ELR (cell line): ENCODE results near the gene PRKCZ.

Experiments
- DNase-seq: peaks from one replicate; pipeline ENCODE4 v3.0.0-alpha.2; 2015; ENCODE audit warnings: low read depth

The PRKCZ gene

DNA sequence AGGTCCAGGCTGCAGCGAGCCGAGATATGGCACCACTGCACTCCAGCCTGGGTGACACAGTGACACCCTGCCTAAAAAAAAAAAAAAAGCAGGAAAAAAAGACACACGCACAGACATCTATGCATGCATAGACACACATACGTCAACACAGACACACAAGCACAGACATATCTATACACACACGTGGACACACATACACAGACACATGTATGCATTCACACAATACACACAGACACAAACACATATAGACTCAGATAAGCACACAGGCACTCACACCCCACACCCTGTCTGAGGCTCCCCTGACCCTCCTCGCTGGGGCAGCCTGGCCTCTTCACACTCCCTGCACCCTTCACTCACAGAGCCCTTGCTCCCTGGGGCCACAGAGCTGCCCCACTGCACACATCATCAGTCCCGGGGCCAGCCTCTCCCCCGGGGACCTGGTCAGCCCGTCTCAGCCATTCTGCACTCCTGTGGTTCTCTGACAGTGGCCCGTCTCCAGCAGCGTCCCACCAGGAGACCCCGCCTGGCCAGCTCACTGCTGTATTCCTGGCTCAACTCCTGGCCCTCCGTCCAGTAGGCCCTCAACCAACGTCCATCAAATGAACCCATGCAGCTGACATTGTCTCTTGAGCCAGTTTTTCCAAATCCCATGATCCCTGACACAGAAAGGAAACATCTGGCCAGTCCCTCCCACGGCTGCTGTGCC is 4.6 kb upstream of the PRKCZ start:
- no peak for DNase-seq

DNA sequence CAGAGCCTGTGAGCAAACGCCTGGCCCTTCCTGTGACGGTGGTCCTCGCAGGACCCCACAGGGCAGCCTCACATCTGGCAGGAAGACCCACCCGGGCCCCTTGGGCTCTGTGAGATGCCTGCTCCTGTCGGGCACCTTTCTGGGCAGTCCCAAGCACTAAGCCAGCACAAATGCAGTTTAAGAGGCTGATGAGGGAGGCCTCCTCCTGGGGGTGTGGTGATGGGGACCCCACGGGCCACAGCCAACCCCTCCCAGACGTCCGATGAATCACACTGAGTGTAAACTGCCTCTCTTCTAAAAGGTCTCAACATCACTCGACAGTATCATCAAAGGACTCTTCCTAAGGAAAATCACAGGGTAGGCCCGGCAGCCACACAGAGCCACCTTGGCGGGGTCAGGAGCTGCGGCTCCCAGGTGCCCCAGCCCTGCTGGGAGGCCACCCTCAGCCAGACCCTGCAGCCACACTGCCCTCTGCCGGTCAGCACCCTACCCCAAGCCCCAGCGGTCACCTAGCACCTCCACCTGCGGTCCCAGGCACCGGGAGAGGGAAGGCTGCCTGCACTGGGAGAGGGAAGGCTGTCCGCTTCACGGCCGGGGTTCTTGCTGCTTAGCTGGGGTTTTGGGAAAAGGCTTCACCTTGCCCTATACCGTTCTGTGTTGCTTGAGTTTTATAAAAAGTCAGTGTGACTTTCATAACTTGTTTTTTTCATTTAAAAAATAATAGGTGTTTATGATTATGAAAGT is 3.9 kb upstream of the PRKCZ start:
- DNase-seq: peak; percentile 17

DNA sequence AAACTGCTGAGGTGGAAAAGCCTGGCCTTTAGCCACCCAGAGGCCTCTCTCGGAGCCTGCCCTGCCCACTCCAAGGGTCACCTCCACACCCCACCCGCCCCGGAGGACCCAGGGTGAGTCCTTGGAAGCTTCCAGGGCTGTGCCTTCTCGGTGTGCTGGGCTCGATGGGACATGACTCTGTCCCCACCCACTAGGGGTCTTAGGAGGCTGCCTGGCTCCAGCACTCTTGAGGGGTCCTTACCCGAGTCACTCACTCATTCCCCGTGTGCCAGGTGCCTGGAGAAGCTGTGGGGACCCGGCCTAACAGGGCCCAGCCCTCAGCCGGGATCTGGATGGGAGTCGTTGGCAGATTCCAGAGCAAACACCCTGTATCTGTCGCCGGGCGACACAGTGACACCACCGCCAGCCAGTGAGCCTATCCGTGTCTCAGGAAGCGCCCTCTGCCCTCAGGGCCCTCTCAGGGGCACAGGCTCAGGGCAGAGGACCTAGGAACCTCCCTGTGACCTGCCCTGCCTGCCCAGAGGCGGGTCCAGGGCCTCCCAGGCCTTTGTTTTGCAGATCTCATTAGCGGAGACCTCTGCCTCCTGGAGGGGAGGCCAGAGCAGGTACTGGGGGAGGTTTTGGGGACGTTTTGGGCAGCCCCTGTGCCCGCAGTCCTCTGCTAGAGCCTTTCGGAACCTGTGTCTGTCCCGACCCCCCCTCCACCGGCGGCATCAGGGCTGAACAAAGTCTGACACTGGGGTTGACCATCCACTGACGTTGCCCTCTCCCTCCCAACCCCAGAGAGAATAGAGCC is 3.1 kb upstream of the PRKCZ start:
- DNase-seq: no peak

- DNase-seq: no peak
Observed at GRCh38 chr1:2047749-2048729, 2.2 kb upstream of the PRKCZ start.

- peak; percentile 21 for DNase-seq
Observed at GRCh38 chr1:2049225-2049717, 940 bp upstream of the PRKCZ start.

- no peak for DNase-seq
Observed at GRCh38 chr1:2050461-2050792, 216 bp downstream of the PRKCZ start.

DNA sequence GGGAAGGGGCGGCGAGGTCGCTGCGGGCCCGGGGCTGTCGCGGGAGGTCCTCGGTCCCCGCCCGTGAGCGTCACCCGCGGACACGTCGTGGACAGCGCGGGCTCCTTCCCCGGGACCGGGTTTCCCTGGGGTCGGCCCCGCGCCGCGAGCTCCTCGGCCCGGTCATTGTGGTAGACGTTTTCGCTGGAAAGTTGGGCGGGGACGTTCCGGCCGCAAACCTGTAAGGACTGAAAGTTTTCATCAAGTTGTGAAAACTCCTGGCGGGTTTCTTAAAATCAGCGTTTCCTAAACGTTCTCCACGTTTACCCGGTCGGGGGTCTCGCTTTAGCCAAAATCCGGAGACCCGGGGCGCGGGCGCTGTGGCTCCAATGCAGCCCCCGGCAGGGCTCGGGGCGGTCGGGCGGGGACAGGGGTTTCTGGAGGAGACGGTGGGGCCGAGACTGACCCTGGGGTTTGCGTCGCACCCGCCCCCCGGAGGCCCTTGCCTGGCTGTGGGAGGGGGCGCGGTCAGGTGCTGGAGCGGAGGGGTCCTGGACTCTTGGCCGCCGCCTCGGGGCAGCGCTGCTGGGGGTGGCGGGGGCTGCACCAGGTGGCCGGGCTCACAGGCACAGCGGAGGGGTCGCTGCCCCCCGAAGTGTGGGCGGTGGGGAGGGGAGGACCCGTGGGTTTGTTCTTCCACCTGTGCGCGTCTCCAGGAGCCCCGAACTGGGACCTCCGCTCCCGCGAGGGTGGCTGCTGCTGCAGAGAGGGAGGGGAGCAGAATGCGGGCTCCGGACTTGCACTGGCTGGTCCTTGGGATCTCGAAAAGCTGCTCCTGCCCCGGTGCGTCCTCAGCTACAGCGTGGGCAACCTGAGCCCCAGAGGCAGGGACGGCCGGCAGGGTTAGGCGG is 827 bp downstream of the PRKCZ start:
- DNase-seq: no peak

- DNase-seq: no peak
Observed at GRCh38 chr1:2052054-2052679, 2.0 kb downstream of the PRKCZ start.

DNA sequence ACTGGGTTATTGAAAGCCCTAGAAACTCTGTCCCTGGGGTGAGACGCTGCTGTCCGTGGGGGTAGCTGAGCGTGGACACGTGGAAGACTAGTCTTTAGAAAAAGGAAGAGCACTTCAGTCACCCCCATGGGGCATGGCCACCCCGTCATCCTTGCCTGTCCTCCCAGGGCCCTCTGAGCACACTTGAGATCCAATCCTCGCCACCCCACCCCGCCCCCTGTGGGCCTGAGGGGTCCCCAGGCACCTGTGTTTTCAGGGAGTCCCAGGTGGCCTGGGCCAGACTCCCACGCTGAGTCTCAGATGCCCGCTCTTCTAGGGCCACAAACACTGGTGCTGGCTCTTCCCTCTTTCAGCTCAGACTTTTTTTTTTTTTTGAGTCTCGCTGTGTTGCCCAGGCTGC is 2.5 kb downstream of the PRKCZ start:
- DNase-seq: no peak

- no peak for DNase-seq
Observed at GRCh38 chr1:2053217-2053616, 3.0 kb downstream of the PRKCZ start.

GRCh38 chr1:2053784-2054376 is 3.7 kb downstream of the PRKCZ start:
- DNase-seq: no peak

DNA sequence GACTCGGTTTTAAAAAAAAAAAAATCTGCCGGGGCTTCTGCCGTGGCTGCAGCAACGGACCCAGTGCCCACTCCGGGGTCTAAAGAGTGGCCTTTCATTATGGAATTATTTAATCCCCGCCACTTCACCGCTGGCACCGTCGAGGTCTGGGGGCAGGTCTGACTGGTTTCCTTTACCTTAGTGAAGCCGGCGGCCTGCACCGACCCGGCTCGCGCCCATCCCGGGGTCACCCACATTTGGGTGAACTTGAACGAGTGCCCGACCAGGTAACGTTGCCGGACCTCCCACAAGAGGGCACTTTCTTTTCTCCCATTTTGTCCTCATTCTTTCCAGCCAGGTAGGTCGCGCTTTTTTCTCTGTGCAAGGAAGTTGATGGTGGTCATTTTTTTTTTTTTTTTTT is 4.3 kb downstream of the PRKCZ start:
- no peak for DNase-seq

- no peak for DNase-seq
Observed at GRCh38 chr1:2055911-2056575, 5.8 kb downstream of the PRKCZ start.

DNA sequence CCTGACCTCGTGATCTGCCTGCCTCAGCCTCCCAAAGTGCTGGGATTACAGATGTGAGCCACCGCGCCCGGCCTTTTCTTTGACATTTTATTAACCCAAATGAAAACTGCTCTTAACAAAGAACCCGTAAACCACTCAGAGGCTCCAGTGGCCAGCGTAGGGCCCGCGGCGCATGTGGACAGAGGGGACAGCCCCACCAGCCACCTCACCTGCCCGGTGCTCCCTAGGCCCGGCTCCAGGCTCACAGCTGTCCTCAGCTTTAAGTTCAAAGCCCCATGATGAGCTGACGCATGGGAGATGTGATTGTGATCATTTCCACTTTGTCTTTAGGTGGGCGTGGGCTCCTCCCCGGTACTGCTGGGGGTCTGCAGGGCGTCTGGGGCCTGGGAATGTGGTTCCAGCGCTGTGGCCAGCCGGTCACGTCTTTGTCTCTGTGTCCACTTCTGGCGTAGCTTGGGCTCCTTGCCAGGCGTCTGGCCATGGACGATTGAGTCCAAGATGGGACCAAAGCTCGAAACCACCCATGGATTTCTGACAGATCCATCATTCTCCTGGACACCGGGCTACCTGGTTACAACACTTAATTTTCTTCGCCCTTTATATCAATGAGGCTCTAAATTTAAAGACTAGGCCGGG is 6.9 kb downstream of the PRKCZ start:
- DNase-seq: no peak

- DNase-seq: no peak
Observed at GRCh38 chr1:2059290-2059953, 9.2 kb downstream of the PRKCZ start.

- DNase-seq: no peak
Observed at GRCh38 chr1:2060072-2060471, 9.9 kb downstream of the PRKCZ start.

- DNase-seq: no peak
Observed at GRCh38 chr1:2060535-2060934, 10.3 kb downstream of the PRKCZ start.
